HG03558 (cell line): ENCODE measurements around the gene ARHGEF7.
"Not testable (repeated sequence)": the region's sequence is repeated elsewhere in the genome, so short reads cannot be mapped to it uniquely, and the experiment has no call there.

ENCODE experiments used
- ATAC-seq: cut with Tn5 transposase; IDR thresholded peaks from one replicate; pipeline ENCODE4 v1.9.1; 2021; ENCODE audit warnings: moderate number of reproducible peaks; ENCODE audit not compliant: unreplicated experiment; ENCODE audit errors: extremely low read depth

The ARHGEF7 gene, protein sequence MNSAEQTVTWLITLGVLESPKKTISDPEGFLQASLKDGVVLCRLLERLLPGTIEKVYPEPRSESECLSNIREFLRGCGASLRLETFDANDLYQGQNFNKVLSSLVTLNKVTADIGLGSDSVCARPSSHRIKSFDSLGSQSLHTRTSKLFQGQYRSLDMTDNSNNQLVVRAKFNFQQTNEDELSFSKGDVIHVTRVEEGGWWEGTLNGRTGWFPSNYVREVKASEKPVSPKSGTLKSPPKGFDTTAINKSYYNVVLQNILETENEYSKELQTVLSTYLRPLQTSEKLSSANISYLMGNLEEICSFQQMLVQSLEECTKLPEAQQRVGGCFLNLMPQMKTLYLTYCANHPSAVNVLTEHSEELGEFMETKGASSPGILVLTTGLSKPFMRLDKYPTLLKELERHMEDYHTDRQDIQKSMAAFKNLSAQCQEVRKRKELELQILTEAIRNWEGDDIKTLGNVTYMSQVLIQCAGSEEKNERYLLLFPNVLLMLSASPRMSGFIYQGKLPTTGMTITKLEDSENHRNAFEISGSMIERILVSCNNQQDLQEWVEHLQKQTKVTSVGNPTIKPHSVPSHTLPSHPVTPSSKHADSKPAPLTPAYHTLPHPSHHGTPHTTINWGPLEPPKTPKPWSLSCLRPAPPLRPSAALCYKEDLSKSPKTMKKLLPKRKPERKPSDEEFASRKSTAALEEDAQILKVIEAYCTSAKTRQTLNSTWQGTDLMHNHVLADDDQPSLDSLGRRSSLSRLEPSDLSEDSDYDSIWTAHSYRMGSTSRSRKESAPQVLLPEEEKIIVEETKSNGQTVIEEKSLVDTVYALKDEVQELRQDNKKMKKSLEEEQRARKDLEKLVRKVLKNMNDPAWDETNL

DNA sequence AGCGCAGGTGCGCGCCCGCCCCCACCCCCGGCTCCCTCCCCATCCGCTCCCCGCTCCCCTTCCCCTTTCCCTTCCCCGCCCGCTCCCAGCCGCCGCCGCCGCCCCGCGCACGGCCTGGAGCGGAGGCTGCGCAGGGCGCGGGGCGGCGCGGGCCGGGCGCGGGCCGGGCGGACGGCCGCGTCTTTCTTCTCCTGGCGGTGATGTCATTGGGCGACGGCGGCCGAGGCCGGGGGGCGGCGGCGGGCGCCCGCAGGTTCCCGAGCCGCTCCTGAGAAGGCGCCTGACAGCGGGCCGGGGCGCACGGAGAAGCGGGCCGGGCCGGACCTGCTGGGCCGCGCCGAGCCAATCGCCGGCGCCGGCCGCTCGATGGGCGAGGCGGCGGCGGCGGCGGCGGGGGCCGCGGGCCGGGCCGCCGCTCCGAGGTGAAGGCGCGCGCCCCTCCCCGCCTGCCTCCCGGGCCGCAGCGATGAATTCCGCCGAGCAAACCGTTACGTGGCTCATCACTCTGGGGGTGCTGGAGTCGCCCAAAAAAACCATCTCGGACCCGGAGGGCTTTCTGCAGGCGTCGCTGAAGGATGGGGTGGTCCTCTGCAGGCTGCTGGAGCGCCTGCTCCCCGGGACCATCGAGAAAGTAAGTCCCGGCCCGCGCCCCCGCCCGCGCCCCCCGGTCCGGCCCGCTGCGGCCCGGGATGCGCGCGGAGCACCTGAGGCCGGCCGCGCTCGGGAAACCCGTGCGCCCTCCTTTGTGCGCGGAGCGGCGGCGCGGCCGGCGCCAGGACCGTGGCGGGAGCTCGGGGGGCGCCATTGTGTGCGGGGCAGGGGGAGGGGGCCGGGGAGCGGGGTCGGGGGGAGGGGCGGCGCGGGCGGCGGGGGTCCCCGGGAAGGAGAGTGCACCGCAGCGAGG lies at the start of gene ARHGEF7:
ARHGEF7 (plus strand) TSS at position 250 of the 904 bp plus-strand sequence; CDS start at position 467, 217 bp downstream.
- ATAC-seq, result no peak

DNA sequence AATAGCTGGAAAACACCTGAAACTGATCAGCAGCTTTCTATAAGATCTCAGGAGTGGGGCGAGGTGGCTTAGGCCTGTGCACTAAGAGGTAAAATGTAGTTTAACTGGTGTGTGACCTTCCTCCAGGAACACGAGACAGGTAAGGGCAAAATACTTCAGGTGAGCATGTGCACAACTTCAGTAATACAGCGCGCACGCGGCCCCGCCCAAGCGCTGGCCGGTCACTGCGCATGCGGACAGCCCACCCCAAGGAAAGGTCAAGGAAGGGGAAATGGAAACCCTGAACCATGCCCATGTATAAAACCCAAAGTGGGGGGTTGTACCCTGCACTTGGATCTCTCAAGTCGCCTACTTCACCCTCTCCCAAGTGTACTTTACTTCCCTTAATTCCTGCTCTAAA lies 49.4 kb upstream of the ARHGEF7 start:
- no peak for ATAC-seq

DNA sequence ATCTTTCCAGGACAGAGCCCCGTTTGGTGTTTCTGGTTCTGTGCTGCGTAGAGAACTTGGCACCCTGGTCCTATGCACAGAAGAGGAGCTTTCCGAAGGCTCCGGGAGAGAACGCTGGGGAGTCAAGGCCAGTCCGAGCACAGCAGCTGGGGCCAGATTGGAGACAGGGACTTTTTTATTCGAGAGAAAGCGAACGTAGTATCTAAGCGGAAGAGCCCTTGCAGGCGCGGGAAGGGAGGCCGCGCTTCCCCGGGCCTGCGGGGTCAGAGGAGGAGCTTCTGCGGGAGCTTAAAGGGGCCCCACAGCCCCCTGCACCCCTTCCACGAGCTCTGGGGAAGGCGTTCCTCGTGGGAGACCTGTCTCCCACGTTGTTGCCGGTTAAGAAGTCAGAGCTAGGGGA lies 48.6 kb upstream of the ARHGEF7 start:
- ATAC-seq, result no peak

DNA sequence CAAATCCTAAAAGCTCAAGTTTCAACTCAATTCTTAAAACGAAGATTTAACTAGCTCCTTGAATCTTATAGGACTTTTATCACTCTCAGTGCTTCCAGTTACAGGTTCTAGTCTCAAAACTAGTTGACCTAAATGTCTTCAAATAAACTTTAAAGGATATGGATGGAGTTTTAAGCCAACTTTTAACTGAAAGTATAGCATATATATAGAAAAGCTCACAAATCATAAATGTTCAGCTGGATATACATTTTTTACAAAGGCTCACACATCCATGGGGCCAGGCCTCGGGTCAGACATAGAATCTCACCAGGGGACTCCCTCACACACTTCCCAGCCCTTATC lies 47.1 kb upstream of the ARHGEF7 start:
- no peak for ATAC-seq

DNA sequence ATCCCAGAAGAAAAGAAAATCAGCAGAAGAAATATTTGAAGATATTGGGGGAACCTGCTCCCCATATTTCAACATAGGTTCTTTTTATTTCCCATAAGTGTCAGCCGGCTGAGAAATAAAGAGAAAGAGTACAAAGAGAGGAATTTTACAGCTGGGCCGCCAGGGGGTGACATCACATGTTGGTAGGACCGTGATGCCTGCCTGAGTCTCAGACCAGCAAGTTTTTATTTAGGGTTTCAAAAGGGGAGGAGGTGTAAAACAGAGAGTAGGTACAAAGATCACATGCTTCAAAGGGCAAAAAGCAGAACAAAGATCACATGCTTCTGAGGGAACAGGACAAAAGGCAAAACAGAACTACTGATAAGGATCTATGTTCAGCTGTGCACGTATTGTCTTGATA lies 44.0 kb upstream of the ARHGEF7 start:
- ATAC-seq, result not testable (repeated sequence)

DNA sequence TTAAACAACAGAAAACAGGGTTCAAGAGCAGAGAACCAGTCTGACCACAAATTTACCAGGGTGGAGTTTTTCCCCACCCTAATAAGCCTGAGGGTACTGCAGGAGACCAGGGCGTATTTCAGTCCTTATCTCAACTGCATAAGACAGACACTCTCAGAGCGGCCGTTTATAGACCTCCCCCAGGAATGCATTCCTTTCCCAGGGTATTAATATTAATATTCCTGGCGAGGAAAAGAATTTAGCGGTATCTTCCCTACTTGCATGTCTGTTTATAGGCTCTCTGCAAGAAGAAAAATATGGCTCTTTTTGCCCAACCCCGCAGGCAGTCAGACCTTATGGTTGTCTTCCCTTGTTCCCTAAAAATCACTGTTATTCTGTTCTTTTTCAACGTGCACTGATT lies 43.6 kb upstream of the ARHGEF7 start:
- ATAC-seq, result not testable (repeated sequence)

DNA sequence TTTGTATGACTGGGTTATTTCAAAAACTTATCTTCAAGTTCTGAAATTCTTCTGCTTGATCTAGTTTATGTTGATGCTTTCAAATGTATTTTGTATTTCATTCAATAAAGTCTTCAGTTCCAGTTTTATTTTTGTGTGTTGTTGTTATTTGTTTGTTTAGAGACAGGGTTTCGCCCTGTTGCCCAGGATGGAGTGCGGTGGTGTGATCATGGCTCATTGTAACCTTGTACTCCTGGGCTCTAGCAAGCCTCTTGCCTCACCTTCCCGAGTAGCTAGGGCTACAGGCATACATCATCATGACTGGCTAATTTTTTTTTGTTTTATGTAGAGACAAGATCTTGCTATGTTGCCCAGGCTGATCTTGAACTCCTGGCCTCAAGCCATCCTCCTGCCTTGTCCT lies 40.3 kb upstream of the ARHGEF7 start:
- no peak for ATAC-seq

DNA sequence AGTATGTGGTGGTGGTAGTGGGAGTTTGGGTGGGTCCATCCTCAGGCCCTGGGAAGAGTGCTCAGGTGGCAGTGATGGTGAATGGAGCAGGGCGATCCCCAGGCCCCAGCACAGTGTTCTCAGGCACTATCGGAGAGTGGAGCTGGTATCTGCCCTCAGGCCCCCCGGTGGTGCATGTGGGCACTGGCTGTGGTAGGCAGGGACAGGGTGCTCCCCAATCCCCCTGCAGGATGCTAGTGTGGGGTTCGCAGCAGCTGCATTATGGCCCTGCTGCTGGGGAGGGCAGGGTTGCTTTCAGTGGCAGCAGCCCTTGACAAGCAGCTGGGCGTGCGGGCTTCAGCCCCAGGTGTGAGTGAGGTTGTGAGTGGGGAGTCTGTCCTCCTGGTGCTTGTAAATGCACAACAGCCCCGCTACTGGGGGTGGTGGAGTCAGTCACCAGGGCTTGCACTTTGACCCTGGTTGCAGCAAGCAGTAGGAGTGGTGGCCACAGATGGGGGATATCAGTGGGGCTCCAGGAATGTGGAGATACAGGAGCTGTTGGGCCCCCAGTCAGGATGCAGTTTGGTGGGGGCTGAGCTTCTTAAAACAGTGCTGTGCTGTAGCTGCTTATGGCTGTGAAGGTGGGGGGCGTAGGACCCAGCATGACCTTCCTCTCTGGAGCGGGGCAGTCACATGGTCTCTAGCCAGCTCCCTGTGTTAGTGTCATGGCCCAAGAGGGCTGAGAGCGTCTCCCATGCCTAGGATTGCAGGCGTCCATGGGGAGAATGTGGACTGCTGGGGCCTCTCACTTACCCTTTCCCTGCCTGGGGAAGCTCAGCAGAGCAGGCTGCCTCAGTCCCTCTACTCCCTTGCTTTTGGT lies 38.7 kb upstream of the ARHGEF7 start:
- no peak for ATAC-seq

DNA sequence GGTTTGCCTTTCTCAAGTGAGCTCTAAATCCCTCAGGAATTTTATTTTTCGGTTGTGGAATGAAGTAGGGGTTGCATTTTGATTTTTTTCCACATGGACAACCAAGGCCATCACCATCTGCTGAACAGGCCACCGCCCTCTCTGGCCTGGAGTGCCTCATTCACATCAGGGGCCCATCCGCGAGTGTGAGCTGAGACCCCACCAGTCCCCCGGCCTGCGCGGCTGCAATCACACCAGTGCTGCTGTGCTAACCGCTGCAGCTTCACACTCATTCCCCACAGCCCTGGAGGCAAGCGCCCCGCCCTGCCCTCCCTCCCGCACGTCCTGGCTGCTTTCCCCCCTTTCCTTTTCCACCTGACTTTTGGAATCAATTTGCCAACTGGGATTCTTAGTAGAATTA lies 35.7 kb upstream of the ARHGEF7 start:
- ATAC-seq, result no peak

DNA sequence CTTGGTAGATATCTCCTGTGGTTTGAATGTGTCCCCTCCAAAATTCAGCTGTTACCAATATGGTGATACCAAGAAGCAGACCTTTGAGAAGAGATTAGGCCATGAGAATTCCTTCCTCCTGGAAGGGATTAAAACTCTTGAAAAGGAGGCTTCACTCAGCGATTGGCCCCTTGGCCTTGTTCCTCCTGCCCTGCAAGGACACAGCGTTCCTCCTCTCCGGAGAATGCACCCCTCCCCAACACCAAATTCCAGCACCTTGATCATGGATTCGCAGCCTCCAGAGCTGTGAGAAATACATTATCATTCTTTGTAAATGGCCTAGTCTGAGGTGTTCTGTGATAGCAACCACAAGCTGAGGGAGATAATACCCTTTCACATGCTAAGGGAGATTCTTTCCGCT lies 34.5 kb upstream of the ARHGEF7 start:
- no peak for ATAC-seq

DNA sequence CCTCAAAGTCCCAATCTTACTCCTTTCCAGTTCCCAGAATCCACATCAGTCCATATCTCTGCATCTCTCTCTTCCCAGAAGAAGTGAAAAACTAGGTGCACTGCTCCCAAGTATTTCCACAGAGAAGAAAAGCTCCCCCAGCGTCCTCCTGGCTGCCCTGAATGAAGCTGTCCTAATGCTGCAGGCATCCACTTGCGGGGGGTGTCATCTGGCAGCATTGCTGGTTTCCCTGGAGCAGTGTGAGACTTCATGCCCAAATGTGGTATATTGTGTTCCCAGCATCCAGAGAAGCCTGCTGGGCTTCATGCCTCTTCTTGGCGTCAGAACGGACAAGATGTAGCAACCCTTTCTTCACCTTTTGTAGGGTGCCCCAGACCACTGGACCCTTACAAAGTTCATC lies 32.9 kb upstream of the ARHGEF7 start:
- no peak for ATAC-seq

DNA sequence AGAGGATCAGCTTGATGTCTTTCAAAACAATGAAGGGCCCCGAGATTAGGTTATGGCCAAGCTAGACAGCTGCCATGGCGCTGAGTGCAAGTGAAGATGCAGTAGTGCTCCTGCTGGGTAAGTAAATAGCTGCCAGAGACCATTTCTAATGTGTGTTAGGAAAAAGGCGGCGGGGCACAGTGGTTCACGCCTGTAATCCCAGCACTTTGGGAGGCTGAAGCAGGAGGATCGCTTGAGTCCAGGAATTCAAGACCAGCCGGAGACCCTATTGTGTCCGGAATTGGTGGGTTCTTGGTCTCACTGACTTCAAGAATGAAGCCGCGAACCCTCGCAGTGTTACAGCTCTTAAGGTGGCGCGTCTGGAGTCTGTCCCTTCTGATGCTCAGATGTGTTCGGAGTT lies 32.3 kb upstream of the ARHGEF7 start:
- ATAC-seq, result not testable (repeated sequence)

DNA sequence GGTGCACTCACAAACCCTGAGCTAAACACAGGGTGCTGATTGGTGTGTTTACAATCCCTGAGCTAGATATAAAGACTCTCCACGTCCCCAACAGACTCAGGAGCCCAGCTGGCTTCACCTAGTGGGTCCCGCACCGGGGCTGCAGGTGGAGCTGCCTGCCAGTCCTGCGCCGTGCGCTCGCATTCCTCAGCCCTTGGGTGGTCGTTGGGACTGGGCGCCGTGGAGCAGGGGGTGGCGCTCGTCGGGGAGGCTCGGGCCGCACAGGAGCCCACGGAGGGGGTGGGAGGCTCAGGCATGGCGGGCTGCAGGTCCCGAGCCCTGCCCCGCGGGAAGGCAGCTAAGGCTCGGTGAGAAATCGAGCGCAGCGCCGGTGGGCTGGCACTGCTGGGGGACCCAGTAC lies 31.4 kb upstream of the ARHGEF7 start:
- ATAC-seq, result not testable (repeated sequence)

DNA sequence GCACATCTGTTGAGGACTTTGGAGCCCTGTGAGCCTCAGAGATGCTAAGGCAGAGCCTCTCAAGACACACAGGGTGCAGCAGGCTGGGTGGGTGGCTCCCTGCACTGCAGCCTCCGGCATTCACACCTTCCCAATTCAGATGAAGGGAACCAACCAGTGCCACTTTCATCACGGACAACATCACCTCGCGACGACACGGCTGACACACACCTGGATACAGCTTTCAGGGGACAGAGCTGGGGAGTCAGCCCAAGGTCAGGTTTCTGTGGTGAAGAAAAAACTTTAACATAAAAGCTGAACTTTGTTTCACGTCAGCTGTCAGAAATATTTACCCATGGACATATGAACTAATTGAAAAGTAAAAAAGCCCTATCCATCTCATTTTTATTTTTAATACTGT lies 24.9 kb upstream of the ARHGEF7 start:
- ATAC-seq, result no peak

DNA sequence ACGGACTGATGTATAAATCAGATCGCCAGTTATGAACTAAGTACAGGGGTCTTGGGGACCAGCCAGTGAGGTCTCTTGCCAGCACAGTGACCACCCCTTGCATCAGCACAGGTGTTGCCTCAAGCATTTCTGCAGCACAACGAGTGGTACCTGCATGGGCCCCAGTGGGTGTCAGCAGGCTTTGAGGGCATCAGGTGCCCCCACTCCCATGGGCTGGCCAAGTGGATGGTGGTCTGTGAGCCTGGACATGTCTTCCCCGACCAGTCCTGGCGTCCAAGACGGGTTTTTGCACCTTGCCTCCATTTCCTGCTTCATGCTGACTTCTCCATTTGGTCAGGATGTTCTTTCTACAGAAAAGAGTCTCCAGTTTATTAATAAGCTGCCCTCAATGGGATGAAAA lies 22.4 kb upstream of the ARHGEF7 start:
- ATAC-seq, result no peak

DNA sequence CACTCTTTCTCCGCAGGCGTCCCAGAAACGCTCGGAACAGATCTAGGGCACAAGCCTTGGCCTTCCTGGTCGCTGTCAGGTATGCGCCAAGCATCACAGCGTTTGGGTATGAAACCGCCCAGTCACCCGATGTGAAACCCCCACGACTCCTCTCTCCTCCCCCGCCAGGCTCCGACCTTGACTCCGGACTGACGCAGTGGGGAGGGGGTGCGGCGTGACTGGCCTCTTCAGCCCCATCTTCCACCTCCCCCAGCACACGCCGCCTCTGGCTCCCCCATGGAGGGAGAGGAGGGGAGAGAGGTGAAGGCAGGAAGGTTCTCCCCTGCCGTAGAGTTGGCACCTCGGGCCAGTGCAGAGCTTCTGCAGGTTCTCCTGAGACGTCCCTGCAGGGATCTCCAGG lies 22.0 kb upstream of the ARHGEF7 start:
- ATAC-seq, result no peak

DNA sequence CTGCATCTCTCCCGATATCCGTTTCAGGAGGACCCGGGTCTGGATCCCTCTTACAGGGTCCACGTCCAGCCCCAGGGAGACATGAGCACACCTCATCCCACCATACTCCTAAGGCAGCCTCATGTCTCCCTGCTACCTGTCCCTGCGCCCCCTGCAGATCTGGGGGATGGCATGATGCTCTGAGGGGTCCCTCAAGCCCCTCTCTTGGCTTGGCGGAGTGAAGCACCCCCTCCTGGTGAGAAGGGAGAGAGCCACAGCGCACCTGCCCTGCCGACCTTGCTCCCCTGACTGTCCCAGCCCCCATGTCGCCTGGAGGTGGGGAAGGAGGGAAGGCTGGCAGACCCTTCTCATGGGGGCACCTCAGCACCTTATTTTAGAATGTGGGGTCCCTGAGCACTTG lies 21.5 kb upstream of the ARHGEF7 start:
- no peak for ATAC-seq

DNA sequence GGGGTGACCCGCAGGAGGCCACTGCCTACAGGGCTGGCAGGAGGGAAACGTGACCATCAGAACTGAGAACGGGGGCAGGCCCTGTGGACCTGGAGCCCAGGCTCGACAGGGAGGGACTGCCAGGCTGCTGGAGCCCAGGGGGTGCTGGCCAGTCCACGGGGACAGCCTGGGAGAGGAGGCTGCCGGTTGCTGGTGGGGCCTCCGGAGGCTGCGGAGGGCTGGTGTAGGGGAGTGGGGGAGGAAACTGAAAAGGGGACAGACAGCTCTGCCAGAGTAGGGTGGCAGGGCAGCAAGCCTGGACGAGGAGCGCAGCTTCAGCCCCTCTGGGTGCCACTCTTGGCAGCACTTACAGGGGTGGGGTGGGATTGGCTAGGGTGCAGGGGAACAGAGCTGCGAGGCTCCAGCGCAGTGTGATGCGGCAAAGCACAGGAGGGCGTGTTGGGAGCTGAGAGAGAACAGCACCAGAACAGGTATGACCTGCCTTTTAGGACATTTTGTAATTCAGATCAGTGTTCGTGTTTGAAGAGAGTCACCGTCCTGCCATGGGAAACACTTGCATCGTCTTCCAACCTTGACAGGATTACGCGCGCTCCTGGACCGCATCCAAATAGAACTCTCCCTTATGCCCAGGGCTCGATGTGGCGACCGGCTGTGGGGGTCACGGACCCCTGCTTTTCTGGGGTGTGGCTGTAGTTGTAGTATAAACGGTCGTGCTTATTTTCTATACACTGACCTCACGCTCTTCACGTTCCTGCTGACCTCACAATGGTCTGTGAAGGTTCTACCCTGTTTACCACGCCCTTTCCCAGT lies 19.9 kb upstream of the ARHGEF7 start:
- no peak for ATAC-seq
